Measurements from ENCODE around the gene TMCO4.

DNA sequence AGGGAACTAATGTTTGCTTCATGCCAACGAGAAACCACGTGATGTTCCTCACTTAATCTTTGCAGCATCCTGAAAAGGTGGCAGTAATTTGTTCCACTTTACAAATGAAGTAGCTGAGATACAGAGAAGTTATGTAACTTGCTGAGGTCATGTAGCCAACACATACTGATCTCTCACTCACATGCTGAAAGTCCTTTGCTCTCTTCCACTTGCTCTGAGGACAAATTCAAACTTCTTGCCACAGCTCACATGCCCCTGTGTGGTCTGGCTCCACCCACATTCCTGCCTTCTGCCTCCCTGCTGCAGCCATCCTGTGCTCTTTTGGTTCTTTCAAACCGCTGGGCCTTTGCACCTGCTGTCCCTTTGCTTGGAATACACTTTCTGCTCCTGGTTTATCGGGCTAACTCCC lies 55.4 kb downstream of the TMCO4 start:
- no peak for TF ChIP-seq ZNF391 (tag by site-specific recombination; IDR thresholded peaks at IDR 0.05; ENCODE audit: borderline replicate concordance, low read depth)
- TF ChIP-seq, protein P1, sequence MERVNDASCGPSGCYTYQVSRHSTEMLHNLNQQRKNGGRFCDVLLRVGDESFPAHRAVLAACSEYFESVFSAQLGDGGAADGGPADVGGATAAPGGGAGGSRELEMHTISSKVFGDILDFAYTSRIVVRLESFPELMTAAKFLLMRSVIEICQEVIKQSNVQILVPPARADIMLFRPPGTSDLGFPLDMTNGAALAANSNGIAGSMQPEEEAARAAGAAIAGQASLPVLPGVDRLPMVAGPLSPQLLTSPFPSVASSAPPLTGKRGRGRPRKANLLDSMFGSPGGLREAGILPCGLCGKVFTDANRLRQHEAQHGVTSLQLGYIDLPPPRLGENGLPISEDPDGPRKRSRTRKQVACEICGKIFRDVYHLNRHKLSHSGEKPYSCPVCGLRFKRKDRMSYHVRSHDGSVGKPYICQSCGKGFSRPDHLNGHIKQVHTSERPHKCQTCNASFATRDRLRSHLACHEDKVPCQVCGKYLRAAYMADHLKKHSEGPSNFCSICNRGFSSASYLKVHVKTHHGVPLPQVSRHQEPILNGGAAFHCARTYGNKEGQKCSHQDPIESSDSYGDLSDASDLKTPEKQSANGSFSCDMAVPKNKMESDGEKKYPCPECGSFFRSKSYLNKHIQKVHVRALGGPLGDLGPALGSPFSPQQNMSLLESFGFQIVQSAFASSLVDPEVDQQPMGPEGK (tag by site-specific recombination; IDR thresholded peaks at IDR 0.05), result no peak
